Fibroblast of gingiva (primary cell): Measurements from ENCODE around the gene VANGL1.

Source experiments
- DNase-seq: peaks from one replicate; pipeline ENCODE4 v3.0.0-alpha.2; 2011; ENCODE audit warnings: low read depth

Gene VANGL1

GRCh38 chr1:115669002-115669673, 27.4 kb downstream of the VANGL1 start:
- peak; percentile 36 for DNase-seq

- DNase-seq = no peak
Measured at GRCh38 chr1:115669886-115670285, 28.1 kb downstream of the VANGL1 start.

GRCh38 chr1:115670476-115671175, 28.9 kb downstream of the VANGL1 start:
- no peak for DNase-seq

- DNase-seq = no peak
Measured at GRCh38 chr1:115671176-115671934, 29.6 kb downstream of the VANGL1 start.

GRCh38 chr1:115672224-115673009, 30.6 kb downstream of the VANGL1 start:
- DNase-seq = no peak

- DNase-seq = no peak
Measured at GRCh38 chr1:115676498-115677181, 34.9 kb downstream of the VANGL1 start.

GRCh38 chr1:115677182-115677555, 35.4 kb downstream of the VANGL1 start:
- DNase-seq = no peak

GRCh38 chr1:115677565-115677964, 35.8 kb downstream of the VANGL1 start:
- no peak for DNase-seq

GRCh38 chr1:115678141-115678540, 36.4 kb downstream of the VANGL1 start:
- DNase-seq = no peak

GRCh38 chr1:115679141-115679611, 37.4 kb downstream of the VANGL1 start:
- DNase-seq = peak; percentile 73

GRCh38 chr1:115680730-115681111, 39.0 kb downstream of the VANGL1 start:
- no peak for DNase-seq

- no peak for DNase-seq
Measured at GRCh38 chr1:115682792-115683191, 41.0 kb downstream of the VANGL1 start.

- DNase-seq = no peak
Measured at GRCh38 chr1:115685029-115685705, 43.4 kb downstream of the VANGL1 start.

GRCh38 chr1:115687744-115688143, 46.0 kb downstream of the VANGL1 start:
- DNase-seq = no peak

- no peak for DNase-seq
Measured at GRCh38 chr1:115690972-115691371, 49.2 kb downstream of the VANGL1 start.

- DNase-seq = no peak
Measured at GRCh38 chr1:115692224-115692623, 50.5 kb downstream of the VANGL1 start.

- DNase-seq = no peak
Measured at GRCh38 chr1:115694805-115695204, 53.0 kb downstream of the VANGL1 start.

GRCh38 chr1:115697619-115698018, 55.8 kb downstream of the VANGL1 start:
- no peak for DNase-seq

GRCh38 chr1:115701090-115701489, 59.3 kb downstream of the VANGL1 start:
- no peak for DNase-seq

- no peak for DNase-seq
Measured at GRCh38 chr1:115702959-115703358, 61.2 kb downstream of the VANGL1 start.
